B cell (primary cell): Measurements from ENCODE around the gene SPTB. TPM values are rescaled to one million over a fixed set of nuclear protein-coding genes. Genes with fewer than 3 reads are reported as not detected.

Experiments used
- ATAC-seq: fragments of 200-7000 bp; cut with Tn5 transposase; one replicate; pipeline ENCODE4 v1.10.0; 2021; ENCODE audit warnings: low read depth, mild to moderate bottlenecking, moderate number of reproducible peaks, moderate library complexity
- CTCF ChIA-PET: fragments of 350-600 bp; sonication (Branson Sonifier 250); formaldehyde crosslinking; loops from one replicate; lab custom pipeline; 2021; ENCODE audit warnings: antibody characterized with exemption, inconsistent platforms; lab: Charles Lee
- POLR2A ChIA-PET: fragments of 350-600 bp; sonication (Branson Sonifier 250); formaldehyde crosslinking; loops from one replicate; lab custom pipeline; 2021; ENCODE audit warnings: antibody characterized with exemption; lab: Charles Lee
- DNase-seq: peaks from one replicate; pipeline ENCODE4 v3.0.0; 2013
- H2AFZ ChIP-seq: 2 replicates; pipeline ENCODE4 v1.6.1; 2012; ENCODE audit warnings: mild to moderate bottlenecking, low read depth, low read length; ENCODE audit not compliant: insufficient read depth, poor library complexity, severe bottlenecking
- H3K27ac ChIP-seq, 2 donors: 1 replicate in 1 of 2; 2 replicates in 1 of 2; pipeline ENCODE4 v1.5.1; 2012 to 2013; ENCODE audit warnings: low read length in 2 of 2, mild to moderate bottlenecking in 2 of 2, moderate library complexity in 1 of 2
- H3K27me3 ChIP-seq, 4 experiments: fragments of 200-600 bp in 1 of 4; sonication (generic) in 1 of 4; replicated peaks in 1 of 4; 1 replicate in 2 of 4; 2 replicates in 2 of 4; pipeline versions ENCODE4 v1.6.1 to v1.7.0; 2013 to 2016; ENCODE audit warnings: low read length in 3 of 4, mild to moderate bottlenecking in 2 of 4, mixed read lengths in 1 of 4, moderate library complexity in 1 of 4; ENCODE audit not compliant: insufficient read depth in 4 of 4, control insufficient read depth in 3 of 4; ENCODE audit errors: control extremely low read depth in 1 of 4
- H3K36me3 ChIP-seq, 2 experiments: replicated peaks in 1 of 2; 1 replicate in 1 of 2; 2 replicates in 1 of 2; pipeline versions ENCODE4 v1.6.1 to v1.7.1; 2013; ENCODE audit warnings: low read length in 1 of 2; ENCODE audit not compliant: insufficient read depth in 2 of 2, control insufficient read depth in 1 of 2; ENCODE audit errors: control extremely low read depth in 1 of 2, extremely low read depth in 1 of 2
- H3K4me1 ChIP-seq, 2 donors: fragments of 200-600 bp in 1 of 2; sonication (generic) in 1 of 2; 1 replicate in 1 of 2; 2 replicates in 1 of 2; pipeline versions ENCODE4 v1.5.1 to v1.6.1; 2013 to 2017; ENCODE audit warnings: low read length in 2 of 2; ENCODE audit not compliant: control insufficient read depth in 2 of 2, insufficient read depth in 2 of 2
- H3K4me2 ChIP-seq: replicated peaks from 2 replicates; pipeline ENCODE3; 2012; ENCODE audit warnings: mild to moderate bottlenecking, low read depth, low read length; ENCODE audit not compliant: poor library complexity, severe bottlenecking
- H3K4me3 ChIP-seq, 5 experiments: fragments of 200-600 bp in 1 of 5; sonication (generic) in 1 of 5; 1 replicate in 3 of 5; 2 replicates in 2 of 5; pipeline versions ENCODE4 v1.5.1 to v1.7.0; 2011 to 2016; ENCODE audit warnings: low read length in 4 of 5, mild to moderate bottlenecking in 4 of 5, low read depth in 2 of 5, control low read depth in 1 of 5, moderate library complexity in 1 of 5; ENCODE audit not compliant: insufficient read depth in 1 of 5; ENCODE audit errors: control extremely low read depth in 1 of 5, extremely low read depth in 1 of 5
- H3K79me2 ChIP-seq: fragments of 200-600 bp; sonication (generic); one replicate; pipeline ENCODE4 v1.6.0; 2016; ENCODE audit warnings: low read length; ENCODE audit not compliant: control insufficient read depth, insufficient read depth
- H3K9ac ChIP-seq: fragments of 200-600 bp; sonication (generic); 2 replicates; pipeline ENCODE4 v1.6.1; 2017; ENCODE audit warnings: mild to moderate bottlenecking, low read length, moderate library complexity
- H3K9me3 ChIP-seq, 3 donors: one replicate each; pipeline versions ENCODE4 v1.6.1 to v1.7.1; 2013; ENCODE audit warnings: low read length in 2 of 3; ENCODE audit not compliant: control insufficient read depth in 2 of 3, insufficient read depth in 1 of 3; ENCODE audit errors: control extremely low read depth in 1 of 3
- H4K20me1 ChIP-seq: 2 replicates; pipeline ENCODE4 v1.6.0; 2012; ENCODE audit warnings: mild to moderate bottlenecking, low read length; ENCODE audit not compliant: insufficient read depth, control insufficient read depth, poor library complexity, severe bottlenecking
- H3K27ac Mint-ChIP-seq: one replicate; pipeline ENCODE4 v1.8.0; 2021; ENCODE audit warnings: mixed read lengths
- H3K27me3 Mint-ChIP-seq: one replicate; pipeline ENCODE4 v1.8.0; 2021; ENCODE audit warnings: mixed read lengths
- H3K4me1 Mint-ChIP-seq: one replicate; pipeline ENCODE4 v1.8.0; 2021; ENCODE audit warnings: mixed read lengths
- H3K4me3 Mint-ChIP-seq: one replicate; pipeline ENCODE4 v1.8.0; 2021; ENCODE audit warnings: mixed read lengths
- H3K9me3 Mint-ChIP-seq: one replicate; pipeline ENCODE4 v1.8.0; 2022; ENCODE audit warnings: mixed read lengths; ENCODE audit not compliant: insufficient read depth
- CTCF ChIP-seq: fragments of 200-600 bp; IDR thresholded peaks from one replicate; pipeline ENCODE4 v1.8.0; 2022; ENCODE audit warnings: antibody characterized with exemption, mild to moderate bottlenecking
- EZH2 ChIP-seq: IDR thresholded peaks from 2 replicates; pipeline ENCODE4 v1.6.1; 2012; ENCODE audit warnings: borderline replicate concordance, low read depth, mild to moderate bottlenecking, moderate library complexity, low read length; ENCODE audit not compliant: insufficient read depth, poor library complexity, severe bottlenecking
- WGBS: methylation state at CpG from one replicate; pipeline ENCODE4 v1.1.5; 2013; ENCODE audit warnings: missing lambda C conversion rate; ENCODE audit not compliant: insufficient coverage; 5-methylcytosine and 5-hydroxymethylcytosine counted together
- intact Hi-C: fragments of 100-400 bp; cut with micrococcal nuclease; formaldehyde crosslinking; loops from one replicate; pipeline ENCODE4 v1.10.0; 2022
- polyA plus RNA-seq: library from polyadenylated mRNA; depleted of rRNA; stranded (reverse); fragments of >200 nt; gene quantifications from 2 replicates; pipeline ENCODE4 v1.2.3, GENCODE V29; 2012
- total RNA-seq, 2 donors: library from RNA; stranded (reverse); fragments of 120-200 nt in 1 of 2; gene quantifications; 1 replicate in 1 of 2; 2 replicates in 1 of 2; pipeline versions ENCODE4 v1.2.3 to v1.2.4, GENCODE V29; 2013 to 2022

Gene SPTB
- total and polyA plus RNA-seq, 2 donors (not counting 1 experiment from before 2014, with no cell fraction given), result 0.12 TPM; not detected in 1

GRCh38 chr14:64855721-64856528 lies 23.8 kb downstream of the SPTB start:
- no peak overlapping the region for H3K9ac ChIP-seq
- H3K4me3 Mint-ChIP-seq, result no peak overlapping the region
- peaks cover 0 to 7% (median 0%) of the 10 kb centered on the region in 4 experiments for H3K27me3 ChIP-seq
- ChIA-PET CTCF (interaction anchor here (0.8 to 1.1 kb wide), 2 partner anchors 34 to 36 kb away, joined by 3 to 4 read pairs; no protein-coding TSS in a partner anchor), POLR2A (no interaction called here)
- no peaks in the 10 kb centered on the region for H3K4me1 Mint-ChIP-seq
- no peaks in the 10 kb centered on the region for H3K9me3 Mint-ChIP-seq
- peaks cover 35% of the 10 kb centered on the region for H3K27me3 Mint-ChIP-seq
- H4K20me1 ChIP-seq, result no peaks in the 10 kb centered on the region
- TF ChIP-seq EZH2 (no peak), CTCF (no peak)
- no peak for ATAC-seq
- H3K9me3 ChIP-seq, result no peaks in the 10 kb centered on the region
- intact Hi-C loops, result no loop called here
- H3K36me3 ChIP-seq, result no peaks in the 10 kb centered on the region
- WGBS, result 62% methylated on average over 4 of the region's 6 CpGs
- no peak overlapping the region for H3K4me3 ChIP-seq
- no peak overlapping the region for H3K27ac Mint-ChIP-seq
- no peaks in the 10 kb centered on the region for H3K4me1 ChIP-seq
- H3K4me2 ChIP-seq, result no peak overlapping the region
- DNase-seq, result no peak
- H2AFZ ChIP-seq, result no peak overlapping the region
- no peaks in the 10 kb centered on the region for H3K79me2 ChIP-seq
- H3K27ac ChIP-seq, result no peak overlapping the region

DNA sequence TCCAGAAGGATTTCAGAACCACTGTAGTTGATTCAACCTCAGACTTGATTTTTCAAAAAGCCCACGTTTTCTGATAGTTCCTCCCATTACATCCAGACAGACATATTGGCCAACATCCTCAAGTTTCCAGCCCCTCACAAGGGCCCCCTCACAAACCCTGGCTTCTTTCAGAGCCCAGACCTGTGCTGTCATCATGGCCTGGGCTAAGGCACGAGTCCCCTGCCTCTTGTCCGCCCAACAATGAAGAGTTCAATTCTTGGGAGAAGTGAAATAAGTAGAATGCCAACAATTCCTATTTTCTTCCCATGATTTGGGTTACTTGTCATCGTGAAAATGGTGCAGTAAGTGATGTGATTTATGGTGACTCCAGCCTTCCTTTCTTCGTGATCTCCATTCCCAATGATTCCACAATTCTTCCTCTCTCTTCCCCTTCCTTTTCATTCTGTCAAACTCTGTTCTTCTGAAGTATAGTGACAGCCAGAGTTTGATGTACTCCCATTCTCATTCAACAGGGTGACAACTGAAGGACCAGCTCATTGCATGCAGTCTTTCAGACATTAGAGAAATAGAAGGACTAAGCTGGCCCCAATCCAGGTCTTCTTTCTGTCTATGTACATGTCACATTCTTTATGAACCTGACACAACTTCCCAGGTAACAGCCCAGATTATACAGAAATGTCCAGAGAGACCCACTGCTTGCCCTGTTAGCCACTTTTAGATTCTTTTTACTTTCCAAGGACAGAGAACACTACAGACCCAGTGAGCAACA lies 29.2 kb downstream of the SPTB start:
- CTCF ChIA-PET, result no interaction called here
- H3K27me3 ChIP-seq, result peaks cover 0 to 7% (median 3%) of the 10 kb centered on the region in 4 experiments
- POLR2A ChIA-PET, result no interaction called here
- no peaks in the 10 kb centered on the region for H3K36me3 ChIP-seq
- WGBS, result 64% methylated on average over 1 of the region's 5 CpGs
- no peaks in the 10 kb centered on the region for H3K4me1 ChIP-seq
- no peak overlapping the region for H3K9ac ChIP-seq
- DNase-seq (no peak), ATAC-seq (no peak)
- no peaks in the 10 kb centered on the region for H3K9me3 ChIP-seq
- no peak overlapping the region for H3K4me3 Mint-ChIP-seq
- peaks cover 54% of the 10 kb centered on the region for H3K27me3 Mint-ChIP-seq
- no peak overlapping the region for H2AFZ ChIP-seq
- H3K27ac ChIP-seq, result no peak overlapping the region
- no peaks in the 10 kb centered on the region for H4K20me1 ChIP-seq
- TF ChIP-seq CTCF (no peak), EZH2 (no peak)
- no peak overlapping the region for H3K4me2 ChIP-seq
- intact Hi-C loops, result no loop called here
- no peak overlapping the region for H3K4me3 ChIP-seq
- no peak overlapping the region for H3K27ac Mint-ChIP-seq
- H3K9me3 Mint-ChIP-seq, result no peaks in the 10 kb centered on the region
- no peaks in the 10 kb centered on the region for H3K4me1 Mint-ChIP-seq
- H3K79me2 ChIP-seq, result no peaks in the 10 kb centered on the region
